SK-N-MC (cell line): ENCODE measurements around the gene SIPA1L3.

Experiments
- EZH2 ChIP-seq: fragments of 200-600 bp; sonication (generic); IDR thresholded peaks from one replicate; pipeline ENCODE4 v1.6.1; 2017; ENCODE audit warnings: antibody characterized with exemption
- FOXP2 ChIP-seq: optimal IDR thresholded peaks from 2 replicates; pipeline ENCODE3; 2011; ENCODE audit warnings: mild to moderate bottlenecking, moderate library complexity; ENCODE audit not compliant: insufficient read depth; ENCODE audit errors: extremely low read length, control extremely low read depth
- POLR2AphosphoS5 ChIP-seq: IDR thresholded peaks from 2 replicates; pipeline ENCODE4 v1.6.1; 2012; ENCODE audit warnings: mild to moderate bottlenecking, low read depth, low read length, borderline replicate concordance

DNA sequence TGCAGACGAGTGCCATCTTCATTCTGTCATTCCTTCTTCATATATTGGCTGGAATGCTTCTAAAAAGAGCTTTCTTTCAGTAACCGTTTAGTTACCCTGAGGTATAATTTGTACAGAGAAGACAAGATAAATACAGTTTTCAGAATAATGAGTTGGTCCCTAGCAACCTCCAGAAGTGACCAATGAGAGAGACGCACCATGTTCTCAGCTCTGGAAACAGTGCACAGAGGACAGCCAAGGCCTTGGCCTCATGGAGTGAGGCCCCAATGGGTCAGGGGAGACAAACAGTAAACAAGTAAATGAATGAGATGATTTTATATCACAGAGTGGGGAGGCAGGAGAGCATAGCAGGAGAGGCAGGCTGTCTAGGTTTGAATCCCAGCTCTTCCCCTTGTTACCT is 226.3 kb downstream of the SIPA1L3 start:
- TF ChIP-seq POLR2AphosphoS5 = no peak
- no peak for TF ChIP-seq EZH2
- TF ChIP-seq FOXP2 = no peak
